ENCODE data around the gene TMEM204. TPM values are rescaled to one million over a fixed set of nuclear protein-coding genes. Genes with fewer than 3 reads are reported as not detected.

TMEM204 gene
- total and polyA plus RNA-seq, 2 donors (not counting 1 experiment from before 2014, with no cell fraction given), result 10.9 to 12.4 TPM

DNA sequence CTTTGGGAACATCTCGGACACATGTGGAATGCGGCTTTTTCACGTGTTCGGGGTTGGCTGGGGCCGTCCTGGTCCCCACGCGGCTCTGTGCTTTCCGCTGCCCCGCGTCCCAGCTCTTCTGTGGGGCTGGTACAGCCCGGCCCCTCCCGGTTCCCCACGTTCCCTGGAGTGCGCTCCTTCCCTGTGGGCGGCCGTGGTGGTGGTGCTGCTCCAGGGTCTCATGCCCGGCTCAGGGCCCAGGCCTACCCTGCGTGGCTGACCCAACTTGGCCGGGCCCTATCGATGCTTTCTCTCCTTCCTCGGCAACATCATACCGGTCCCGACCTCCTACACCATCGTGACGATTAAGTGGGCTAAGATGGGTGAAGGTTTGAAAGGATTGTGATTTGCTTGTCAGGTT lies 37.0 kb upstream of the TMEM204 start:
- TF ChIP-seq CTCF (conservative IDR thresholded peaks at IDR 0.05 in 1 of 2, IDR thresholded peaks at IDR 0.05 in 1 of 2; ENCODE audit: low read depth in 1 of 2, low read length in 2 of 2) (no peak), EZH2 (IDR thresholded peaks at IDR 0.05; ENCODE audit: low read length, missing control alignments) (no peak)
- no peak overlapping the region for H3K4me3 ChIP-seq (replicated peaks in 1 of 4; ENCODE audit: control extremely low read depth in 1 of 4, insufficient read depth in 1 of 4, low read depth in 3 of 4, low read length in 4 of 4)
- H3K9me3 ChIP-seq (ENCODE audit: control insufficient read depth, insufficient read depth, low read depth, low read length), result no peaks in the 10 kb centered on the region
- DNase-seq (ENCODE audit: low read depth in 2 of 2), result no peak
- no peaks in the 10 kb centered on the region for H3K4me1 ChIP-seq (ENCODE audit: control insufficient read depth, extremely low read depth, insufficient read depth, low read length)
- H3K4me2 ChIP-seq (ENCODE audit: extremely low read depth, insufficient read depth, low read length), result no peak overlapping the region
- H2AFZ ChIP-seq (ENCODE audit: low read length), result no peak overlapping the region
- H3K27me3 ChIP-seq (ENCODE audit: control insufficient read depth, insufficient read depth, low read length), result no peaks in the 10 kb centered on the region
- peaks cover 12% of the 10 kb centered on the region for H3K79me2 ChIP-seq (ENCODE audit: control insufficient read depth, insufficient read depth, low read length)
- H3K27ac ChIP-seq (ENCODE audit: insufficient read depth, low read length), result no peak overlapping the region
- no peaks in the 10 kb centered on the region for H4K20me1 ChIP-seq (ENCODE audit: control insufficient read depth, extremely low read depth, insufficient read depth, low read length)
- H3K9ac ChIP-seq (ENCODE audit: insufficient read depth, low read length), result no peak overlapping the region
- peaks cover 14% of the 10 kb centered on the region for H3K36me3 ChIP-seq (ENCODE audit: control insufficient read depth, insufficient read depth, low read length)

DNA sequence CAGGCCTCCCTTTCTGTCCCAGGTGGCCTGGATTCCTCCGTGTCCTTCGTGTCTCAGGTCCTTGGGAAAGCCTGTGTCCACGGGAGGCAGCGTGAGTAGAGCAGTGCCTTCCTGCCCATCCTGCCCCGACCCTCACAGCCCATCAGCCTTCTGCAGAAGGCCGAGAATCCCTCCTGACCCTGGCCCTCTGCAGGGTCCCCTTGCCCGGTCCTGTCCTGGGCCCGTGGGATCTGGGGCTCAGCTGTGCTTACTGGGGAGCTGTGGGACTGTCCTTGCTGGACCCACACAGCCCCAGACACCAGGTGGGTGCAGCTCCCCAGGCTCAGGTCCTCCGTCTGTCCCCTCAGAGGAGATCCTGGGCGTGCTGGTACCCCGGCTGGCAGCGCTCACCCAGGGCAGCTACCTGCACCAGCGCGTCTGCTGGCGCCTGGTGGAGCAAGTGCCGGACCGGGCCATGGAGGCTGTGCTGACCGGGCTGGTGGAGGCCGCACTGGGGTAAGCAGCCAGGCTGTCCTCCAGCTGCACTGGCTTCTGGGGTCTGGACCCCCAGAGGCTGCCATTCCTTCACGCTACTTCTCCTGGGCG lies 36.4 kb upstream of the TMEM204 start:
- TF ChIP-seq EZH2 (IDR thresholded peaks at IDR 0.05; ENCODE audit: low read length, missing control alignments) (no peak), CTCF (conservative IDR thresholded peaks at IDR 0.05 in 1 of 2, IDR thresholded peaks at IDR 0.05 in 1 of 2; ENCODE audit: low read depth in 1 of 2, low read length in 2 of 2) (no peak)
- Histone ChIP-seq H3K27ac (ENCODE audit: insufficient read depth, low read length) (no peak overlapping the region), H3K9ac (ENCODE audit: insufficient read depth, low read length) (no peak overlapping the region), H2AFZ (ENCODE audit: low read length) (no peak overlapping the region), H3K4me3 (replicated peaks in 1 of 4; ENCODE audit: control extremely low read depth in 1 of 4, insufficient read depth in 1 of 4, low read depth in 3 of 4, low read length in 4 of 4) (no peak overlapping the region), H3K4me2 (ENCODE audit: extremely low read depth, insufficient read depth, low read length) (no peak overlapping the region), H3K9me3 (ENCODE audit: control insufficient read depth, insufficient read depth, low read depth, low read length) (no peaks in the 10 kb centered on the region), H3K36me3 (ENCODE audit: control insufficient read depth, insufficient read depth, low read length) (peaks cover 18% of the 10 kb centered on the region), H3K79me2 (ENCODE audit: control insufficient read depth, insufficient read depth, low read length) (peaks cover 12% of the 10 kb centered on the region), H4K20me1 (ENCODE audit: control insufficient read depth, extremely low read depth, insufficient read depth, low read length) (no peaks in the 10 kb centered on the region), H3K4me1 (ENCODE audit: control insufficient read depth, extremely low read depth, insufficient read depth, low read length) (no peaks in the 10 kb centered on the region), H3K27me3 (ENCODE audit: control insufficient read depth, insufficient read depth, low read length) (no peaks in the 10 kb centered on the region)
- DNase-seq (ENCODE audit: low read depth in 2 of 2), result no peak

- Histone ChIP-seq H3K9me3 (ENCODE audit: control insufficient read depth, insufficient read depth, low read depth, low read length) (no peaks in the 10 kb centered on the region), H3K27ac (ENCODE audit: insufficient read depth, low read length) (no peak overlapping the region), H4K20me1 (ENCODE audit: control insufficient read depth, extremely low read depth, insufficient read depth, low read length) (no peaks in the 10 kb centered on the region), H3K27me3 (ENCODE audit: control insufficient read depth, insufficient read depth, low read length) (no peaks in the 10 kb centered on the region), H3K4me3 (replicated peaks in 1 of 4; ENCODE audit: control extremely low read depth in 1 of 4, insufficient read depth in 1 of 4, low read depth in 3 of 4, low read length in 4 of 4) (no peak overlapping the region), H3K9ac (ENCODE audit: insufficient read depth, low read length) (no peak overlapping the region), H3K4me1 (ENCODE audit: control insufficient read depth, extremely low read depth, insufficient read depth, low read length) (no peaks in the 10 kb centered on the region), H3K79me2 (ENCODE audit: control insufficient read depth, insufficient read depth, low read length) (peaks cover 6% of the 10 kb centered on the region), H2AFZ (ENCODE audit: low read length) (no peak overlapping the region), H3K36me3 (ENCODE audit: control insufficient read depth, insufficient read depth, low read length) (peaks cover 29% of the 10 kb centered on the region), H3K4me2 (ENCODE audit: extremely low read depth, insufficient read depth, low read length) (no peak overlapping the region)
- TF ChIP-seq CTCF (conservative IDR thresholded peaks at IDR 0.05 in 1 of 2, IDR thresholded peaks at IDR 0.05 in 1 of 2; ENCODE audit: low read depth in 1 of 2, low read length in 2 of 2) (no peak), EZH2 (IDR thresholded peaks at IDR 0.05; ENCODE audit: low read length, missing control alignments) (no peak)
- DNase-seq (ENCODE audit: low read depth in 2 of 2), result no peak
These were observed 34.4 kb upstream of the TMEM204 start for GRCh38 chr16:1498899-1499676.

All from fibroblast of lung (primary cell).